IMR-90 (cell line): Measurements from ENCODE around the gene CEP72. TPM values are rescaled to one million over a fixed set of nuclear protein-coding genes. Genes with fewer than 3 reads are reported as not detected.

Experiments
- ATAC-seq: fragments of 200-7000 bp; cut with Tn5 transposase; 2 replicates; pipeline ENCODE4 v1.9.1; 2020; ENCODE audit warnings: low read depth, mild to moderate bottlenecking, moderate library complexity
- BruUV-seq: library from RNA; stranded (reverse); fragments of 400-500 nt; replicated peaks from 2 replicates; lab custom pipeline; 2021; lab: Mats Ljungman, UMichigan
- CTCF ChIA-PET: fragments of 300-600 bp; formaldehyde crosslinking; extraction: SDS; loops from one replicate; lab custom pipeline; 2021; ENCODE audit warnings: antibody characterized with exemption; lab: Yijun Ruan, JAX
- POLR2A ChIA-PET: fragments of 300-600 bp; sonication (Branson Sonifier 250); formaldehyde crosslinking; loops from one replicate; lab custom pipeline; 2022; ENCODE audit warnings: antibody characterized with exemption; ENCODE audit not compliant: unreplicated experiment; lab: Charles Lee
- DNase-seq: peaks from one replicate; pipeline ENCODE4 v3.0.0; 2013
- H2AFZ ChIP-seq: replicated peaks from 2 replicates; pipeline ENCODE3; 2013; ENCODE audit warnings: low read length, mild to moderate bottlenecking; ENCODE audit not compliant: poor library complexity
- H2AK5ac ChIP-seq: 2 replicates; pipeline ENCODE4 v1.6.1; 2013; ENCODE audit warnings: low read depth, low read length, inconsistent platforms
- H2AK9ac ChIP-seq: replicated peaks from 2 replicates; pipeline ENCODE3; 2013; ENCODE audit warnings: mild to moderate bottlenecking, low read depth, low read length, moderate library complexity; ENCODE audit not compliant: poor library complexity
- H2BK120ac ChIP-seq: 2 replicates; pipeline ENCODE4 v1.6.1; 2013; ENCODE audit warnings: low read depth, low read length, inconsistent platforms
- H2BK15ac ChIP-seq: 3 replicates; pipeline ENCODE4 v1.6.1; 2013; ENCODE audit warnings: low read depth, low read length, inconsistent platforms
- H2BK20ac ChIP-seq: 2 replicates; pipeline ENCODE4 v1.6.1; 2013; ENCODE audit warnings: low read depth, mild to moderate bottlenecking, inconsistent platforms, low read length, moderate library complexity
- H2BK5ac ChIP-seq: 2 replicates; pipeline ENCODE4 v1.6.1; 2013; ENCODE audit warnings: mild to moderate bottlenecking, low read depth, low read length, inconsistent platforms; ENCODE audit not compliant: poor library complexity, severe bottlenecking
- H3K14ac ChIP-seq: replicated peaks from 2 replicates; pipeline ENCODE4 v1.6.1; 2013; ENCODE audit warnings: low read depth, low read length, inconsistent platforms
- H3K18ac ChIP-seq: 2 replicates; pipeline ENCODE4 v1.6.1; 2013; ENCODE audit warnings: low read depth, low read length, control low read depth
- H3K23ac ChIP-seq: 2 replicates; pipeline ENCODE4 v1.6.1; 2013; ENCODE audit warnings: low read depth, low read length, inconsistent platforms
- H3K27ac ChIP-seq: 2 replicates; pipeline ENCODE4 v1.5.1; 2013; ENCODE audit warnings: mild to moderate bottlenecking, control low read depth, low read length; ENCODE audit not compliant: insufficient read depth
- H3K27me3 ChIP-seq: 2 replicates; pipeline ENCODE4 v1.6.1; 2013; ENCODE audit warnings: low read length; ENCODE audit not compliant: control insufficient read depth, insufficient read depth
- H3K36me3 ChIP-seq: 2 replicates; pipeline ENCODE4 v1.6.1; 2013; ENCODE audit warnings: low read length, mixed read lengths; ENCODE audit not compliant: control insufficient read depth, insufficient read depth
- H3K4ac ChIP-seq: 2 replicates; pipeline ENCODE4 v1.6.1; 2013; ENCODE audit warnings: low read depth, low read length, inconsistent platforms
- H3K4me1 ChIP-seq: 2 replicates; pipeline ENCODE4 v1.6.1; 2013; ENCODE audit warnings: low read length, mixed read lengths; ENCODE audit not compliant: control insufficient read depth, insufficient read depth
- H3K4me2 ChIP-seq: 2 replicates; pipeline ENCODE4 v1.6.1; 2013; ENCODE audit warnings: low read depth, mild to moderate bottlenecking, control low read depth, low read length, moderate library complexity
- H3K4me3 ChIP-seq: 2 replicates; pipeline ENCODE4 v1.5.1; 2013; ENCODE audit warnings: low read depth, mild to moderate bottlenecking, control low read depth, low read length, moderate library complexity; ENCODE audit not compliant: insufficient read depth
- H3K56ac ChIP-seq: 2 replicates; pipeline ENCODE4 v1.6.1; 2013; ENCODE audit warnings: low read length, inconsistent platforms; ENCODE audit not compliant: insufficient read depth; ENCODE audit errors: extremely low read depth
- H3K79me1 ChIP-seq, 2 experiments: 2 replicates each; pipeline ENCODE4 v1.6.1; 2013; ENCODE audit warnings: low read length in 2 of 2, inconsistent platforms in 1 of 2, low read depth in 1 of 2
- H3K9ac ChIP-seq: 2 replicates; pipeline ENCODE4 v1.6.1; 2013; ENCODE audit warnings: low read depth, low read length, control low read depth
- H3K9me1 ChIP-seq: 2 replicates; pipeline ENCODE4 v1.6.1; 2013; ENCODE audit warnings: low read length, inconsistent platforms; ENCODE audit not compliant: insufficient read depth
- H3K9me3 ChIP-seq: 2 replicates; pipeline ENCODE4 v1.6.1; 2013; ENCODE audit warnings: low read length; ENCODE audit not compliant: control insufficient read depth, insufficient read depth
- H4K20me1 ChIP-seq: 2 replicates; pipeline ENCODE4 v1.6.1; 2013; ENCODE audit warnings: low read length, inconsistent platforms; ENCODE audit not compliant: insufficient read depth
- H4K5ac ChIP-seq: 2 replicates; pipeline ENCODE4 v1.6.1; 2013; ENCODE audit warnings: mild to moderate bottlenecking, low read depth, low read length, control low read depth
- H4K8ac ChIP-seq, 2 experiments: 2 replicates each; pipeline ENCODE4 v1.6.1; 2013; ENCODE audit warnings: low read depth in 2 of 2, low read length in 2 of 2, control low read depth in 1 of 2, inconsistent platforms in 1 of 2
- H4K91ac ChIP-seq: 2 replicates; pipeline ENCODE4 v1.6.1; 2013; ENCODE audit warnings: low read depth, low read length, inconsistent platforms; ENCODE audit not compliant: insufficient read depth
- BHLHE40 ChIP-seq: fragments of 150-350 bp; IDR thresholded peaks from 2 replicates; pipeline ENCODE4 v1.6.1; 2016; ENCODE audit warnings: mild to moderate bottlenecking, low read depth, low read length
- CHD1 ChIP-seq: IDR thresholded peaks from 2 replicates; pipeline ENCODE4 v1.6.1; 2012; ENCODE audit warnings: low read depth, low read length, improper control_type of control experiment
- FOS ChIP-seq: fragments of 150-350 bp; IDR thresholded peaks from 2 replicates; pipeline ENCODE4 v1.6.1; 2016; ENCODE audit warnings: low read depth, low read length
- MAFK ChIP-seq: IDR thresholded peaks from 2 replicates; pipeline ENCODE4 v1.6.1; 2012; ENCODE audit warnings: low read depth, low read length, improper control_type of control experiment
- POLR2A ChIP-seq: IDR thresholded peaks from 2 replicates; pipeline ENCODE4 v1.6.1; 2012; ENCODE audit warnings: mild to moderate bottlenecking, low read depth, low read length
- WGBS, 2 experiments: methylation state at CpG; one replicate each; pipeline versions ENCODE4 v1.1.5 to v1.1.7; 2013; ENCODE audit warnings: missing lambda C conversion rate in 2 of 2; ENCODE audit not compliant: insufficient read length in 1 of 2; ENCODE audit errors: extremely low coverage in 2 of 2; 5-methylcytosine and 5-hydroxymethylcytosine counted together
- dilution Hi-C: fragments of 300-500 bp; cut with HindIII; formaldehyde crosslinking; loops from one replicate; pipeline ENCODE4 v1.14.3; 2018; ENCODE audit warnings: low sequenced_read_pairs; ENCODE audit not compliant: unreplicated experiment
- in situ Hi-C: fragments of 300-500 bp; cut with MboI; formaldehyde crosslinking; loops from 3 replicates; pipeline ENCODE4 v1.14.3; 2019; ENCODE audit warnings: low sequenced_read_pairs, inconsistent platforms, mixed read lengths
- intact Hi-C: fragments of 100-400 bp; cut with micrococcal nuclease; formaldehyde crosslinking; loops from 2 replicates; pipeline ENCODE4 v1.10.0; 2022
- polyA plus RNA-seq, 3 experiments: library from polyadenylated mRNA; depleted of rRNA; stranded (reverse); fragments of >200 nt; gene quantifications; 2 replicates each; pipeline ENCODE4 v1.2.3, GENCODE V29; 2012; ENCODE audit warnings: low replicate concordance in 1 of 3
- total RNA-seq: library from RNA; depleted of rRNA; stranded (reverse); fragments of >200 nt; gene quantifications from 2 replicates; pipeline ENCODE4 v1.2.3, GENCODE V29; 2012
- TF ChIP-seq, protein P1 (sequence below): fragments of 150-350 bp; IDR thresholded peaks from 2 replicates; pipeline ENCODE4 v1.6.1; 2017; ENCODE audit warnings: mild to moderate bottlenecking, antibody characterized with exemption, low read length, low read depth

Gene CEP72
- total and polyA plus RNA-seq, 2 of the 4 experiments (the other 2 are of a cell fraction), result 2.9 to 4.3 TPM

GRCh38 chr5:661891-662750 lies 50.0 kb downstream of the CEP72 start:
- WGBS, 2 experiments, result 98% methylated on average over 24 of the region's 53 CpGs; no CpG with 5 or more reads in 1 of the 2 experiments
- no peak overlapping the region for H3K14ac ChIP-seq
- H3K23ac ChIP-seq, result no peak overlapping the region
- no peak overlapping the region for H3K18ac ChIP-seq
- H3K27me3 ChIP-seq, result no peaks in the 10 kb centered on the region
- no peak overlapping the region for H3K4ac ChIP-seq
- H3K4me3 ChIP-seq, result no peak overlapping the region
- H3K79me1 ChIP-seq, result no peaks in the 10 kb centered on the region
- no peak overlapping the region for H2BK120ac ChIP-seq
- no peak overlapping the region for H3K9ac ChIP-seq
- no peak for ATAC-seq
- in situ Hi-C loops, result no loop called here
- H4K91ac ChIP-seq, result no peak overlapping the region
- POLR2A ChIA-PET, result no interaction called here
- H2BK5ac ChIP-seq, result no peak overlapping the region
- H2BK15ac ChIP-seq, result no peak overlapping the region
- dilution Hi-C loops, result no loop called here
- H2AK5ac ChIP-seq, result no peak overlapping the region
- H3K4me2 ChIP-seq, result no peak overlapping the region
- peaks cover 7% of the 10 kb centered on the region; the same call in 1 of the 2 replicates for H3K36me3 ChIP-seq
- no peak overlapping the region for H2BK20ac ChIP-seq
- no TSS peak for BruUV-seq
- TF ChIP-seq POLR2A, result no peak
- TF ChIP-seq CHD1, result no peak
- TF ChIP-seq, protein P1, sequence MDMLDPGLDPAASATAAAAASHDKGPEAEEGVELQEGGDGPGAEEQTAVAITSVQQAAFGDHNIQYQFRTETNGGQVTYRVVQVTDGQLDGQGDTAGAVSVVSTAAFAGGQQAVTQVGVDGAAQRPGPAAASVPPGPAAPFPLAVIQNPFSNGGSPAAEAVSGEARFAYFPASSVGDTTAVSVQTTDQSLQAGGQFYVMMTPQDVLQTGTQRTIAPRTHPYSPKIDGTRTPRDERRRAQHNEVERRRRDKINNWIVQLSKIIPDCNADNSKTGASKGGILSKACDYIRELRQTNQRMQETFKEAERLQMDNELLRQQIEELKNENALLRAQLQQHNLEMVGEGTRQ, result no peak
- no peak for TF ChIP-seq FOS
- no peak for TF ChIP-seq MAFK
- TF ChIP-seq BHLHE40, result no peak
- no peak for DNase-seq
- no peak overlapping the region for H4K5ac ChIP-seq
- no peak overlapping the region for H2AFZ ChIP-seq
- no peak overlapping the region for H3K56ac ChIP-seq
- no peaks in the 10 kb centered on the region; the same call in 1 of the 2 replicates for H3K9me3 ChIP-seq
- no peaks in the 10 kb centered on the region for H4K20me1 ChIP-seq
- no peaks in the 10 kb centered on the region for H3K4me1 ChIP-seq
- no peaks in the 10 kb centered on the region for H3K9me1 ChIP-seq
- no peak overlapping the region for H2AK9ac ChIP-seq
- intact Hi-C loops, result no loop called here
- H4K8ac ChIP-seq, result no peak overlapping the region
- H3K27ac ChIP-seq, result no peak overlapping the region
- CTCF ChIA-PET, result no interaction called here
